ENCODE results near the gene CCDC170.

Gene CCDC170

GRCh38 chr6:151546941-151547659 is 53.3 kb downstream of the CCDC170 start:
- DNase-seq (ENCODE audit: low read depth): no peak

- no peak for DNase-seq (ENCODE audit: low read depth)
These were observed 54.4 kb downstream of the CCDC170 start for GRCh38 chr6:151548201-151548600.

DNA sequence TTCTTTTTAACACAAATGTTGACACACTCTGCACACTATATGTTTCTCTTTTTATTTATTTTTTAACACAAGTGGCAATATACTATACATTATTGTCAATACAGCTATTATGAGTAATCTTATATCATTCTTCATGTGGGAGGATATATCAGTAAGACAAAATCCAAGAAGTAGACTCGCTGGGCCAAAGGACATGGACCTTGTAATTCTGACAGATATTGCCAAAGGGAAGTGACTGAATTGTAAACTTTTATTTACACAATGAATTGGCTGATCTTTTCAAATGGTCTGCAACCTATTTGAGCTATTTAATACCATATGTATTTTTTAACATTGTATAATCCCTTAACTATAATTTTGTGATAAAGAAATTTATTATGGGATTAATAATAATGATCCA is 56.0 kb downstream of the CCDC170 start:
- DNase-seq (ENCODE audit: low read depth): no peak

GRCh38 chr6:151550618-151551017 is 56.8 kb downstream of the CCDC170 start:
- DNase-seq (ENCODE audit: low read depth): no peak

GRCh38 chr6:151551223-151551857 is 57.5 kb downstream of the CCDC170 start:
- no peak for DNase-seq (ENCODE audit: low read depth)

DNA sequence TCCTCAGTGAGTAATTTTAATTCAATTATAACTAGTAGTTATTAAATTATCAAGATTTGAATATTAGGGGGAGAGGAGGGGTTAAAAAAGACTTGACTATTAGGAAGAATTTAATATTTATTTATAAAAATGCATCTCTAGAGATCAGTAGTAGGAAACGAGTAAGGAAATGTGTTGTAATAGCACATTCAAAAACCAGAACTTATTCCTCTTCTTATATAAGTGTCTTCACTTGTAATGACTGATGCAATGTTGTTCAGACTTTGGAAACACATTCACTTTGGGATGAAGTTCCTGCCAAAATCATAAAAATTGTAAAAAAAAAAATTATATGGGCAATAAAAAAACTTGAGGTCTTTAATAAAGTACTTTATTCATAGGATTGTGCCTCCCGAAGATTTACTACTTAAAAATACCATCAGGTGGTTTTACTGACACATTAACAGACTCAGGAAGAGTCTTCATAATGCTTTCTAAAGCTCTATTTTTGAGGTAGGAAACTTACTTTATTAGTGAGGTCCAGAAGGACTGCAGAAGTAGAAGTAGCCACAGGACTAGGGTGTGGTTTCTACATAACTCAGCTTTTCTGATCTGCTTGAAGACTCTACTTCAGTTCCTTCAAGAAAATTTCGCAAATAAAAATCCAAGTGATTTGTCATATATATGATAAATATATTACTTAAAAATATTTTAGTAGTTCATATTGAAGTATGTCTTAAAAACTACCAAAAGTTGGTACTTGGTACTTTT is 59.8 kb downstream of the CCDC170 start:
- no peak for DNase-seq (ENCODE audit: low read depth)

GRCh38 chr6:151561238-151561637 is 67.4 kb downstream of the CCDC170 start:
- no peak for DNase-seq (ENCODE audit: low read depth)

- no peak for DNase-seq (ENCODE audit: low read depth)
These were observed 70.8 kb downstream of the CCDC170 start for GRCh38 chr6:151564654-151565053.

GRCh38 chr6:151565940-151566339 is 72.1 kb downstream of the CCDC170 start:
- no peak for DNase-seq (ENCODE audit: low read depth)

GRCh38 chr6:151566557-151566956 is 72.7 kb downstream of the CCDC170 start:
- DNase-seq (ENCODE audit: low read depth): no peak

GRCh38 chr6:151576633-151577032 is 82.8 kb downstream of the CCDC170 start:
- DNase-seq (ENCODE audit: low read depth): no peak

GRCh38 chr6:151577257-151577656 is 83.4 kb downstream of the CCDC170 start:
- DNase-seq (ENCODE audit: low read depth): no peak

- no peak for DNase-seq (ENCODE audit: low read depth)
These were observed 91.9 kb downstream of the CCDC170 start for GRCh38 chr6:151585741-151586140.

GRCh38 chr6:151589667-151590066 is 95.8 kb downstream of the CCDC170 start:
- no peak for DNase-seq (ENCODE audit: low read depth)

- DNase-seq (ENCODE audit: low read depth): no peak
These were observed 96.9 kb downstream of the CCDC170 start for GRCh38 chr6:151590742-151591141.

DNA sequence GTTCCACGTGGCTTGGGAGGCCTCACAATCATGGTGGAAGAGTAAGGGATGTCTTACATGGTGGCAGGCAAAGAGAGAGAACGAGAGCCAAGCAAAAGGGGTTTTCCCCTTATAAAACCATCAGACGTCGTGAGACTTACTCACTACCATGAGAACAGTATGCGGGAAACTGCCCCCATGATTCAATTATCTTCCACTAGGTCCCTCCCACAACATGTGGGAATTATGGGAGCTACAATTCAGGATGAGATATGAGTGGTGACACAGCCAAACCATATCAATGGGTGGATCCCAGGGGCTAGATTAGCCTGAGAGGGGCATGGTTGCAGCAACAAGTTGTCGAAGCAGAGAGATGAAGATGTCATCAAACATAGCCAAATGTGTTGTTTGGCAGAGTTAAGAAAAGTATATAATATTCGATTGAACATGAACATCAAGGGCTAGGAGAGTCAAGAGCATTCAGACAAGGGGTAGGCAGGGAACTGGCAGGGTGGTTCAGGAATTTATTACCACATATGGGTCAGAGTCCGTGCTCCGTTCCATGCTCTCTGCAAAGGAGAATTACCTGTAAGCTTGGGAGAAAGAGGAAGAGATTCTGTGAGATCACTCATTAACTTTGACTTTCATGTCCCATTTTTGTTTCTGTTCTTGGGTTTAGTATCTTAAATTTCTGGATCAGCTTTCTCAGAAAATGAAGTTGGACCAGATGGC is 98.8 kb downstream of the CCDC170 start:
- no peak for DNase-seq (ENCODE audit: low read depth)

DNA sequence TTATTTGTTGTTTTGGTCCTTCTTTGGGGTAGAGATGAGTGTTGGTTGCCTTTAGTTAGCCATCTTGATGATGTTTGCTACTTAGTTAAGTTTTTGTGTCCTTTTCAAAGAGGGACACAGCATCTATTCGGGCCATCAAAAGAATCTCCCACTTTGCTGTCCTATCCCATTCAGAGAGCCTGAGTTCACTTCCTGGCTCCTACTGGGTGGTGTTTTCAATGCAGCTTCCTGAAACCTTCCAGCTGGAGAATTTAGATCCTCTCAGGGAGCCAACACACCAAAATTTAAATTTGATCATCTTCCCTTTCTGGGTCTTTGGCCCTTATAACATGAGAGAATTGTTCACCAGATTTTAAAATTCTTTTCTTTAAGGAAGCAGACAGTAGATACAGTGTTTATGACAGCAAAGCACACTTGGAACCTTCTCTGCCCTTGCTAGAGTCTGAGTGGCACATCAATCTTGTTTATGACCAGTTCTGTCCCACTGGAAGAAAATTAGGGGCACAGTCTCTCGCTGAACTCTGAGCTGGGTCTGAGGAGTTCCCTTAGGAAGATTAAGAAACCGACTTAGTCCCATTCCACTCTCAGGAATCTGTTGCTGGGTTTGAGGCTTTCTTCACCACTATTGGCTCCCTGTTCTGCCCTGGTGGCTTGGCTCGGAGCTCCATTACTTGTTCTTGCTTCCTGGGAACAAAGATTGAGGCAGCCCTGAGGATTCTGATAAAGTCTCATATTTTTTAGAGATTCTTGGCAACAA is 115.5 kb downstream of the CCDC170 start:
- DNase-seq (ENCODE audit: low read depth): no peak

GRCh38 chr6:151610326-151610725 is 116.5 kb downstream of the CCDC170 start:
- no peak for DNase-seq (ENCODE audit: low read depth)

DNA sequence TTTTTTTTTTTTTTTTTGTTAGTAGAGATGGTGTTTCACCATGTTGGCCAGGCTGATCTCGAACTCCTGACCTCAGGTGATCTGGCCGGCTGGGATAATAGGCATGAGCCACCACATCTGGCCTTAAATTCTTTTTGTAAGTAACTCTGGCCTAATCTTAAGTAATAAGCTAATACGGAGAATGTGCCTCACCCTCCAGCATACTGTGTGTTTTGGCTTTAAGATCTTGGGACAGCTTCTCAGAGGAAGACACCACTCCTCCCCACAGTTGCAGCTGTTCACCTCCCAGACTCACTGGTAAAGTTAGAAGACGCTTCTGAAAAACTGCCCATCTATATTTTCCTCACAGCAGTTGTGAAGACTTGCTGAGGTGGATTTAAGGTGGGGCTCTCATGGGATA is 120.8 kb downstream of the CCDC170 start:
- no peak for DNase-seq (ENCODE audit: low read depth)

GRCh38 chr6:151616091-151616513 is 122.3 kb downstream of the CCDC170 start:
- DNase-seq (ENCODE audit: low read depth): no peak

DNA sequence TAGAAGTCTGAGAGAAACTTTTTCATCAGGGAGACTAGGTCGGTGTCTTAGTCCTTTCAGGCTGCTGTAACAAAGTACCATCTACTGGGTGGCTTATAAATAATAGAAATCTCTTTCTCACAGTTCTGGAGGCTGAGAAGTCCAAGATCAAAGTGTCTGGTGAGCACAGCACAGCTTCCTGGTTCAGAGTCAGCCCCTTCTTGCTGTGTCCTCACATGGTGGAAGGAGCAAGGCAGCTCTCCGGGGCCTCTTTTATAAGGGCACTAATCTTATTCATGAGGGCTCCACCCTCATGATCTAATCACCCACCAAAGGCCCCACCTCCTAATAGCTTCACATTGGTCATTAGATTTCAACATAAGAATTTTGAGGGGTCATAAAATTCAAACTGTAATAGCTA is 122.8 kb downstream of the CCDC170 start:
- no peak for DNase-seq (ENCODE audit: low read depth)

DNA sequence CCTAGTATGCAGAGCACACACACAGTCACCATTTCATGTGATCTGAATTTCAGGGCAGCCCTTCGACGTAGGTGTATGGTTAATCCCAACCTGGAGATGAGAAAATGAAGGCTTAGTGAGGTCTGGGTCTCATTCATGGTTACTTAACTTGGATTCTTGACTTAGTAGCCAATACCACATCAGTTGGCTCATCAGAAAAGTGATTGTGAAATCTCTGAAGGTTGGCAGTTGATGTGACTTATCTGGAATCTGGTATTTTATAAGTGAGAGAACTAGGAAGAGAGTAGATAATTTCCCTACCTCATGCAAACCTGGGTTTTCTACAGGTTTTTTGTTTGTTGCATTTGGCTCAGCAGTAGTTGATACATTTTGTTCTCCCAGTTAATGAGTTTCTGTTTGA is 123.7 kb downstream of the CCDC170 start:
- DNase-seq (ENCODE audit: low read depth): no peak

Data from T-helper 22 cell (primary cell).